GM12878 (cell line): ENCODE results near the gene SLC25A45. TPM values are rescaled to one million over a fixed set of nuclear protein-coding genes. Genes with fewer than 3 reads are reported as not detected.

Source experiments
- FOXM1 ChIP-seq: IDR thresholded peaks from 2 replicates; pipeline ENCODE4 v1.6.1; 2012; ENCODE audit warnings: low read depth, mild to moderate bottlenecking, inconsistent platforms, low read length, moderate library complexity
- IRF4 ChIP-seq: IDR thresholded peaks from 2 replicates; pipeline ENCODE4 v1.6.1; 2011; ENCODE audit warnings: low read depth, low read length
- RUNX3 ChIP-seq: IDR thresholded peaks from 2 replicates; pipeline ENCODE4 v1.6.1; 2012; ENCODE audit warnings: low read length, inconsistent platforms
- polyA plus RNA-seq, 11 experiments: library from polyadenylated mRNA; depleted of rRNA in 4 of 11; unstranded in 6 of 11; stranded (reverse) in 5 of 11; fragments of >200 nt; fragmentation: Nextera tagmentation in 4 of 11; fragmentation: Illumina TruSeq in 1 of 11; extraction: Ambion mirVana in 4 of 11; extraction: Trizol in 1 of 11; gene quantifications; 1 replicate in 1 of 11; 2 replicates in 10 of 11; pipeline versions ENCODE4 v1.2.1 to v1.2.3, GENCODE V29; 2011 to 2016; ENCODE audit warnings: inconsistent platforms in 2 of 11, missing spikeins in 2 of 11, low read depth in 1 of 11
- total RNA-seq, 4 experiments: library from RNA; depleted of rRNA in 3 of 4; stranded (reverse); fragments of >200 nt in 3 of 4; fragmentation: Illumina TruSeq in 1 of 4; extraction: Trizol in 1 of 4; gene quantifications; 2 replicates each; pipeline versions ENCODE4 v1.2.1 to v1.2.3, GENCODE V29; 2013 to 2021
- TF ChIP-seq, protein P1 (sequence below): fragments of 450-650 bp; formaldehyde crosslinking; IDR thresholded peaks from 2 replicates; pipeline ENCODE4 v1.4.0; 2022; ENCODE audit warnings: mild to moderate bottlenecking, moderate library complexity
- TF ChIP-seq, protein P2 (sequence below): fragments of 450-650 bp; formaldehyde crosslinking; IDR thresholded peaks from 2 replicates; pipeline ENCODE4 v1.5.0; 2022; ENCODE audit warnings: mild to moderate bottlenecking, missing genetic modification characterization
- TF ChIP-seq, protein P3 (sequence below): fragments of 450-650 bp; IDR thresholded peaks from 2 replicates; pipeline ENCODE4 v1.6.1; 2017; ENCODE audit warnings: low read depth, mild to moderate bottlenecking, moderate library complexity
- TF ChIP-seq, protein P4 (sequence below): fragments of 450-650 bp; IDR thresholded peaks from 2 replicates; pipeline ENCODE4 v1.6.1; 2017; ENCODE audit warnings: borderline replicate concordance

Gene SLC25A45
- total and polyA plus RNA-seq, 10 of the 15 experiments (the other 5 are each of a cell fraction or from before 2014, with no cell fraction given) = 4.1 to 35.2 (median 20.3) TPM

DNA sequence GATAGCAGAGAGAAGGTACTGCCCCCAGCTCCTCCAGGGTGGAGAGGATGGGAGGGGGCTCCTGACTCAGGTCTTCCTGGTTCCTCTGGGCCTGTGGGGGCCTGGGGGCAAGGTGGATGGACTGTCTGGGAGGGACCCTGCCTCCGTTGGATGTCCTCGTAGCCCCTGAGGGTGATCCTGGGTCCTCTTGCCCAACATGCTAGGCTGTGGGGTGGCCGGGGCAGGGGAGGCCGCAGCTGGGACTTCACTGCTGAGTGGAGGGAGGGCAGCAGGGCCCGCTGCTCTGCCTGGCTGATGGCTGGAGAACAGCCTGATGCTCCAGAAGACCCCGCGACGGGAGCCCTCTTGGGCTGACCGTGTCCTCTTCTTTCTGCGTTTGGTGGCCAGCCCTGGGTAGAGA, 17.4 kb upstream of the SLC25A45 start (continued):
- TF ChIP-seq, protein P1, sequence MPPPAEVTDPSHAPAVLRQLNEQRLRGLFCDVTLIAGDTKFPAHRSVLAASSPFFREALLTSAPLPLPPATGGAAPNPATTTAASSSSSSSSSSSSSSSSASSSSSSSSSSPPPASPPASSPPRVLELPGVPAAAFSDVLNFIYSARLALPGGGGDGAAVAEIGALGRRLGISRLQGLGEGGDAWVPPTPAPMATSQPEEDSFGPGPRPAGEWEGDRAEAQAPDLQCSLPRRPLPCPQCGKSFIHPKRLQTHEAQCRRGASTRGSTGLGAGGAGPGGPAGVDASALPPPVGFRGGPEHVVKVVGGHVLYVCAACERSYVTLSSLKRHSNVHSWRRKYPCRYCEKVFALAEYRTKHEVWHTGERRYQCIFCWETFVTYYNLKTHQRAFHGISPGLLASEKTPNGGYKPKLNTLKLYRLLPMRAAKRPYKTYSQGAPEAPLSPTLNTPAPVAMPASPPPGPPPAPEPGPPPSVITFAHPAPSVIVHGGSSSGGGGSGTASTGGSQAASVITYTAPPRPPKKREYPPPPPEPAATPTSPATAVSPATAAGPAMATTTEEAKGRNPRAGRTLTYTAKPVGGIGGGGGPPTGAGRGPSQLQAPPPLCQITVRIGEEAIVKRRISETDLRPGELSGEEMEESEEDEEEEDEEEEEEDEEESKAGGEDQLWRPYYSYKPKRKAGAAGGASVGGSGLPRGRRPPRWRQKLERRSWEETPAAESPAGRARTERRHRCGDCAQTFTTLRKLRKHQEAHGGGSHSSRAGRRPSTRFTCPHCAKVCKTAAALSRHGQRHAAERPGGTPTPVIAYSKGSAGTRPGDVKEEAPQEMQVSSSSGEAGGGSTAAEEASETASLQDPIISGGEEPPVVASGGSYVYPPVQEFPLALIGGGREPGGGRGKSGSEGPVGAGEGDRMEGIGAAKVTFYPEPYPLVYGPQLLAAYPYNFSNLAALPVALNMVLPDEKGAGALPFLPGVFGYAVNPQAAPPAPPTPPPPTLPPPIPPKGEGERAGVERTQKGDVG (CRISPR knock-in tag) = no peak
- TF ChIP-seq, protein P2, sequence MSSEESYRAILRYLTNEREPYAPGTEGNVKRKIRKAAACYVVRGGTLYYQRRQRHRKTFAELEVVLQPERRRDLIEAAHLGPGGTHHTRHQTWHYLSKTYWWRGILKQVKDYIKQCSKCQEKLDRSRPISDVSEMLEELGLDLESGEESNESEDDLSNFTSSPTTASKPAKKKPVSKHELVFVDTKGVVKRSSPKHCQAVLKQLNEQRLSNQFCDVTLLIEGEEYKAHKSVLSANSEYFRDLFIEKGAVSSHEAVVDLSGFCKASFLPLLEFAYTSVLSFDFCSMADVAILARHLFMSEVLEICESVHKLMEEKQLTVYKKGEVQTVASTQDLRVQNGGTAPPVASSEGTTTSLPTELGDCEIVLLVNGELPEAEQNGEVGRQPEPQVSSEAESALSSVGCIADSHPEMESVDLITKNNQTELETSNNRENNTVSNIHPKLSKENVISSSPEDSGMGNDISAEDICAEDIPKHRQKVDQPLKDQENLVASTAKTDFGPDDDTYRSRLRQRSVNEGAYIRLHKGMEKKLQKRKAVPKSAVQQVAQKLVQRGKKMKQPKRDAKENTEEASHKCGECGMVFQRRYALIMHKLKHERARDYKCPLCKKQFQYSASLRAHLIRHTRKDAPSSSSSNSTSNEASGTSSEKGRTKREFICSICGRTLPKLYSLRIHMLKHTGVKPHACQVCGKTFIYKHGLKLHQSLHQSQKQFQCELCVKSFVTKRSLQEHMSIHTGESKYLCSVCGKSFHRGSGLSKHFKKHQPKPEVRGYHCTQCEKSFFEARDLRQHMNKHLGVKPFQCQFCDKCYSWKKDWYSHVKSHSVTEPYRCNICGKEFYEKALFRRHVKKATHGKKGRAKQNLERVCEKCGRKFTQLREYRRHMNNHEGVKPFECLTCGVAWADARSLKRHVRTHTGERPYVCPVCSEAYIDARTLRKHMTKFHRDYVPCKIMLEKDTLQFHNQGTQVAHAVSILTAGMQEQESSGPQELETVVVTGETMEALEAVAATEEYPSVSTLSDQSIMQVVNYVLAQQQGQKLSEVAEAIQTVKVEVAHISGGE (CRISPR knock-in tag) = no peak
- TF ChIP-seq FOXM1 (no peak), RUNX3 (no peak), IRF4 (no peak)
- TF ChIP-seq, protein P3, sequence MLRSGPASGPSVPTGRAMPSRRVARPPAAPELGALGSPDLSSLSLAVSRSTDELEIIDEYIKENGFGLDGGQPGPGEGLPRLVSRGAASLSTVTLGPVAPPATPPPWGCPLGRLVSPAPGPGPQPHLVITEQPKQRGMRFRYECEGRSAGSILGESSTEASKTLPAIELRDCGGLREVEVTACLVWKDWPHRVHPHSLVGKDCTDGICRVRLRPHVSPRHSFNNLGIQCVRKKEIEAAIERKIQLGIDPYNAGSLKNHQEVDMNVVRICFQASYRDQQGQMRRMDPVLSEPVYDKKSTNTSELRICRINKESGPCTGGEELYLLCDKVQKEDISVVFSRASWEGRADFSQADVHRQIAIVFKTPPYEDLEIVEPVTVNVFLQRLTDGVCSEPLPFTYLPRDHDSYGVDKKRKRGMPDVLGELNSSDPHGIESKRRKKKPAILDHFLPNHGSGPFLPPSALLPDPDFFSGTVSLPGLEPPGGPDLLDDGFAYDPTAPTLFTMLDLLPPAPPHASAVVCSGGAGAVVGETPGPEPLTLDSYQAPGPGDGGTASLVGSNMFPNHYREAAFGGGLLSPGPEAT = no peak
- TF ChIP-seq, protein P4, sequence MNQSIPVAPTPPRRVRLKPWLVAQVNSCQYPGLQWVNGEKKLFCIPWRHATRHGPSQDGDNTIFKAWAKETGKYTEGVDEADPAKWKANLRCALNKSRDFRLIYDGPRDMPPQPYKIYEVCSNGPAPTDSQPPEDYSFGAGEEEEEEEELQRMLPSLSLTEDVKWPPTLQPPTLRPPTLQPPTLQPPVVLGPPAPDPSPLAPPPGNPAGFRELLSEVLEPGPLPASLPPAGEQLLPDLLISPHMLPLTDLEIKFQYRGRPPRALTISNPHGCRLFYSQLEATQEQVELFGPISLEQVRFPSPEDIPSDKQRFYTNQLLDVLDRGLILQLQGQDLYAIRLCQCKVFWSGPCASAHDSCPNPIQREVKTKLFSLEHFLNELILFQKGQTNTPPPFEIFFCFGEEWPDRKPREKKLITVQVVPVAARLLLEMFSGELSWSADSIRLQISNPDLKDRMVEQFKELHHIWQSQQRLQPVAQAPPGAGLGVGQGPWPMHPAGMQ = no peak
